GM19372 (cell line): ENCODE results near the gene OR8K3.

ENCODE experiments used
- ATAC-seq: cut with Tn5 transposase; IDR thresholded peaks from one replicate; pipeline ENCODE4 v1.9.1; 2021; ENCODE audit warnings: mild to moderate bottlenecking, low read depth, moderate library complexity; ENCODE audit not compliant: unreplicated experiment

Gene OR8K3

GRCh38 chr11:56314844-56315243, at the start of gene OR8K3:
OR8K3 (plus strand) TSS chr11:56315144; CDS start chr11:56318307, 3,163 bp downstream.
- no peak for ATAC-seq

- ATAC-seq = no peak
These were observed 43.9 kb upstream of the OR8K3 start for GRCh38 chr11:56271092-56271491.

GRCh38 chr11:56273854-56274253, 41.1 kb upstream of the OR8K3 start, which contains the start of gene OR5T1:
OR5T1 (plus strand) TSS chr11:56274154; CDS start chr11:56275639, 1,485 bp downstream.
- no peak for ATAC-seq

- no peak for ATAC-seq
These were observed 22.8 kb upstream of the OR8K3 start, which contains the start of gene OR8H1 for GRCh38 chr11:56292154-56292553. OR8H1 (minus strand) TSS chr11:56292254; CDS start chr11:56291062, 1,192 bp downstream.

- ATAC-seq = no peak
These were observed 18.0 kb upstream of the OR8K3 start for GRCh38 chr11:56296898-56297297.

- ATAC-seq = no peak
These were observed 7.1 kb upstream of the OR8K3 start for GRCh38 chr11:56307836-56308235.

GRCh38 chr11:56331861-56332491, 17.0 kb downstream of the OR8K3 start:
- no peak for ATAC-seq

GRCh38 chr11:56333156-56333555, 18.2 kb downstream of the OR8K3 start:
- ATAC-seq = no peak

- ATAC-seq = no peak
These were observed 25.3 kb downstream of the OR8K3 start for GRCh38 chr11:56340289-56340688.

GRCh38 chr11:56345739-56346138, 30.8 kb downstream of the OR8K3 start, which contains the start of gene OR8K1:
OR8K1 (plus strand) TSS chr11:56346039; CDS start chr11:56346039, 0 bp downstream.
- no peak for ATAC-seq

GRCh38 chr11:56353991-56354390, 39.0 kb downstream of the OR8K3 start, which contains the start of gene OR8J1:
OR8J1 (plus strand) TSS chr11:56354291; CDS start chr11:56360247, 5,956 bp downstream.
- ATAC-seq = no peak
